H9 (cell line): Measurements from ENCODE around the gene C1QTNF1. TPM values are rescaled to one million over a fixed set of nuclear protein-coding genes. Genes with fewer than 3 reads are reported as not detected.

Experiments
- DNase-seq: peaks from one replicate; pipeline ENCODE4 v3.0.0-alpha.2; 2017
- H2AFZ ChIP-seq: one replicate; pipeline ENCODE4 v1.6.1; 2013; ENCODE audit warnings: mild to moderate bottlenecking, low read length, control low read depth, moderate library complexity
- H2AK5ac ChIP-seq: 2 replicates; pipeline ENCODE4 v1.6.1; 2013; ENCODE audit warnings: low read length, control low read depth, mixed read lengths; ENCODE audit not compliant: insufficient read length
- H2BK120ac ChIP-seq: one replicate; pipeline ENCODE4 v1.6.1; 2013; ENCODE audit warnings: low read depth, mild to moderate bottlenecking, low read length, control low read depth, inconsistent platforms; ENCODE audit not compliant: poor library complexity, severe bottlenecking
- H2BK12ac ChIP-seq: 2 replicates; pipeline ENCODE4 v1.6.1; 2013; ENCODE audit warnings: low read length, control low read depth, mixed read lengths, low read depth; ENCODE audit not compliant: insufficient read length
- H2BK15ac ChIP-seq: 2 replicates; pipeline ENCODE4 v1.6.1; 2013; ENCODE audit warnings: low read depth, low read length, control low read depth
- H2BK20ac ChIP-seq: one replicate; pipeline ENCODE4 v1.6.1; 2013; ENCODE audit warnings: low read depth, mild to moderate bottlenecking, low read length, control low read depth, inconsistent platforms; ENCODE audit not compliant: poor library complexity, severe bottlenecking
- H2BK5ac ChIP-seq: 2 replicates; pipeline ENCODE4 v1.6.1; 2013; ENCODE audit warnings: low read length, control low read depth, mixed read lengths; ENCODE audit not compliant: insufficient read length
- H3K14ac ChIP-seq: 2 replicates; pipeline ENCODE4 v1.6.1; 2013; ENCODE audit warnings: low read length, control low read depth; ENCODE audit not compliant: insufficient read depth
- H3K18ac ChIP-seq: 2 replicates; pipeline ENCODE4 v1.6.1; 2013; ENCODE audit warnings: low read depth, mild to moderate bottlenecking, mixed read lengths, low read length, control low read depth; ENCODE audit not compliant: insufficient read length
- H3K23ac ChIP-seq: 2 replicates; pipeline ENCODE4 v1.6.1; 2013; ENCODE audit warnings: low read length, control low read depth, mixed read lengths, low read depth; ENCODE audit not compliant: insufficient read length
- H3K23me2 ChIP-seq: 2 replicates; pipeline ENCODE4 v1.6.1; 2013; ENCODE audit warnings: low read depth, mild to moderate bottlenecking, mixed read lengths, low read length, control low read depth; ENCODE audit not compliant: insufficient read length, poor library complexity, severe bottlenecking
- H3K27ac ChIP-seq: 2 replicates; pipeline ENCODE4 v1.5.1; 2013; ENCODE audit warnings: low read length, control low read depth, mixed read lengths, low read depth; ENCODE audit not compliant: insufficient read length
- H3K27me3 ChIP-seq: 2 replicates; pipeline ENCODE4 v1.6.1; 2013; ENCODE audit warnings: low read length, control low read depth, inconsistent platforms; ENCODE audit not compliant: insufficient read depth
- H3K4ac ChIP-seq: 2 replicates; pipeline ENCODE4 v1.6.1; 2013; ENCODE audit warnings: low read depth, mild to moderate bottlenecking, control low read depth, inconsistent platforms, low read length, moderate library complexity
- H3K4me1 ChIP-seq: 2 replicates; pipeline ENCODE4 v1.6.1; 2013; ENCODE audit warnings: low read length, control low read depth, inconsistent platforms; ENCODE audit not compliant: insufficient read depth
- H3K4me2 ChIP-seq: 2 replicates; pipeline ENCODE4 v1.6.1; 2013; ENCODE audit warnings: low read length, control low read depth, mixed read lengths; ENCODE audit not compliant: insufficient read length, insufficient read depth
- H3K56ac ChIP-seq: 2 replicates; pipeline ENCODE4 v1.6.1; 2013; ENCODE audit warnings: low read depth, mild to moderate bottlenecking, mixed read lengths, low read length, control low read depth; ENCODE audit not compliant: insufficient read length
- H3K79me1 ChIP-seq: 2 replicates; pipeline ENCODE4 v1.6.1; 2013; ENCODE audit warnings: low read depth, mild to moderate bottlenecking, moderate library complexity, low read length, control low read depth, inconsistent platforms; ENCODE audit not compliant: insufficient read depth, poor library complexity, severe bottlenecking
- H3K79me2 ChIP-seq: 2 replicates; pipeline ENCODE4 v1.6.1; 2013; ENCODE audit warnings: low read length, control low read depth, inconsistent platforms; ENCODE audit not compliant: insufficient read depth
- H3K9ac ChIP-seq: 2 replicates; pipeline ENCODE4 v1.6.1; 2013; ENCODE audit warnings: low read length, control low read depth, mixed read lengths; ENCODE audit not compliant: insufficient read length; ENCODE audit errors: extremely low read depth
- H3K9me3 ChIP-seq: one replicate; pipeline ENCODE4 v1.6.1; 2013; ENCODE audit warnings: low read depth, low read length, inconsistent platforms; ENCODE audit not compliant: control insufficient read depth
- H3T11ph ChIP-seq: one replicate; pipeline ENCODE4 v1.6.1; 2013; ENCODE audit warnings: mild to moderate bottlenecking, low read length, control low read depth, inconsistent platforms
- H4K20me1 ChIP-seq: one replicate; pipeline ENCODE4 v1.6.1; 2013; ENCODE audit not compliant: control insufficient read depth, insufficient read length, insufficient read depth
- H4K5ac ChIP-seq: 2 replicates; pipeline ENCODE4 v1.6.1; 2013; ENCODE audit warnings: low read depth, mild to moderate bottlenecking, mixed read lengths, low read length, control low read depth; ENCODE audit not compliant: insufficient read length
- H4K8ac ChIP-seq: replicated peaks from 2 replicates; pipeline ENCODE4 v1.6.1; 2013; ENCODE audit warnings: low read length, control low read depth, mixed read lengths, low read depth; ENCODE audit not compliant: insufficient read length
- H4K91ac ChIP-seq: 2 replicates; pipeline ENCODE4 v1.6.1; 2013; ENCODE audit warnings: low read depth, mild to moderate bottlenecking, moderate library complexity, mixed read lengths, low read length, control low read depth; ENCODE audit not compliant: insufficient read length
- H3K27ac Mint-ChIP-seq, 3 experiments: 2 replicates in 2 of 3; 3 replicates in 1 of 3; pipeline ENCODE4 v1.8.0; 2020 to 2021; ENCODE audit warnings: mixed read lengths in 3 of 3, mild to moderate bottlenecking in 1 of 3, moderate library complexity in 1 of 3
- H3K27me3 Mint-ChIP-seq: 2 replicates; pipeline ENCODE4 v1.8.0; 2021; ENCODE audit warnings: low read depth, mild to moderate bottlenecking, moderate library complexity, mixed read lengths
- H3K36me3 Mint-ChIP-seq, 3 experiments: 2 replicates in 2 of 3; 3 replicates in 1 of 3; pipeline ENCODE4 v1.8.0; 2020 to 2021; ENCODE audit warnings: low read depth in 3 of 3, mixed read lengths in 3 of 3; ENCODE audit not compliant: insufficient read depth in 1 of 3
- H3K4me1 Mint-ChIP-seq, 2 experiments: 2 replicates each; pipeline ENCODE4 v1.8.0; 2020; ENCODE audit warnings: mixed read lengths in 2 of 2
- H3K4me3 Mint-ChIP-seq, 2 experiments: 2 replicates in 1 of 2; 3 replicates in 1 of 2; pipeline ENCODE4 v1.8.0; 2020 to 2021; ENCODE audit warnings: mild to moderate bottlenecking in 2 of 2, mixed read lengths in 2 of 2, moderate library complexity in 1 of 2
- H3K9me3 Mint-ChIP-seq, 2 experiments: 2 replicates in 1 of 2; 3 replicates in 1 of 2; pipeline ENCODE4 v1.8.0; 2020; ENCODE audit warnings: mild to moderate bottlenecking in 2 of 2, mixed read lengths in 2 of 2, moderate library complexity in 1 of 2
- WGBS: extraction: QIAGEN DNeasy Blood & Tissue Kit; methylation state at CpG from one replicate; pipeline ENCODE4 v1.1.7; 2013; ENCODE audit warnings: missing lambda C conversion rate, low lambda C conversion rate, mixed read lengths; ENCODE audit not compliant: insufficient read length; ENCODE audit errors: extremely low coverage; 5-methylcytosine and 5-hydroxymethylcytosine counted together
- total RNA-seq: library from RNA; stranded (reverse); gene quantifications from 2 replicates; pipeline ENCODE4 v1.2.1, GENCODE V29; 2021
- TF ChIP-seq, protein P1 (sequence below): fragments of 200-600 bp; sonication (generic); conservative IDR thresholded peaks from 3 replicates; pipeline ENCODE4 v1.8.0; 2021; ENCODE audit warnings: antibody characterized with exemption, mild to moderate bottlenecking

C1QTNF1 gene
- total RNA-seq, 1 experiment from 2014 or later: 0.96 TPM

DNA sequence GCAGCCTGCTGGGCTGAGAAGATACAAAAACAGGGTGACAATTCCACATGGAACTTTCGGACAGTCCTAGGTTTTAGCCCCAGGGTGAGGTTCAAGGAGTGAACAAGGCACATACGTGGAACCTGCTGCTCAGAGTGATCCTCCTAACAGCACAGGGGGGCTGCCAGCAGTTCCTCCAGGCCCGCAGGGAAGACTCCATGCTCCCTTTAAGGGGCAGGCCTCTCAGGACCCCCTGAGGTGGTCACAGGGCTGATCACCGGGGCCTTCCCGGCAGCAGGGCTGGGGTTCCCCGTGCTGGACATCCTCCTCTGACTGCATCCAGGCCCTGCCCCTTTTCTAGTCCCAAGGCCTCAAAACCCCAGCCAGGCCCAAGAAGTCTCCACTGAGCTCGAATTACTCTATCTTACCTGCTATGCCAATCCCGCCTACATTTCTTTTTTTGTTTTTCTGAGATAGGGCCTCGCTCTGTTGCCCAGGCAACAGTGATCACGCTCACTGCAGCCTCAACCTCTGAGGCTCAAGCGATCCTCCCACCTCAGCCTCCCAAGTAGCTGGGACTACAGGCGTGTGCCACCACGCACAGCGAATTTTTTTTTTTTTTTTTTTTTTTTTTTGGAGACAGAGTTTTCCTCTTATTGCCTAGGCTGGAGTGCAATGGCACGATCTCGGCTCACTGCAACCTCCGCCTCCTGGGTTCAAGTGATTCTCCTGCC lies 24.8 kb upstream of the C1QTNF1 start:
- Histone ChIP-seq H3K56ac (no peak overlapping the region), H3K9me3 (no peaks in the 10 kb centered on the region), H2BK15ac (no peak overlapping the region), H2BK120ac (no peak overlapping the region), H2AFZ (no peak overlapping the region), H3K79me1 (no peaks in the 10 kb centered on the region), H3K18ac (no peak overlapping the region), H3K23me2 (no peaks in the 10 kb centered on the region), H4K91ac (no peak overlapping the region), H3K4me2 (no peak overlapping the region), H4K5ac (no peak overlapping the region), H4K8ac (no peak overlapping the region), H3K79me2 (0 out of 2 replicates have a peak, but pooled peaks cover 2% of the 10 kb centered on the region), H4K20me1 (no peaks in the 10 kb centered on the region), H3K4me1 (no peaks in the 10 kb centered on the region), H3T11ph (no peak overlapping the region), H2BK20ac (no peak overlapping the region), H3K9ac (no peak overlapping the region), H3K23ac (no peak overlapping the region), H2BK5ac (no peak overlapping the region), H3K27ac (no peak overlapping the region), H3K4ac (no peak overlapping the region), H2BK12ac (no peak overlapping the region), H2AK5ac (no peak overlapping the region), H3K27me3 (peaks cover 11% of the 10 kb centered on the region), H3K14ac (no peak overlapping the region)
- H3K27me3 Mint-ChIP-seq: peaks cover 73% of the 10 kb centered on the region
- TF ChIP-seq, protein P1, sequence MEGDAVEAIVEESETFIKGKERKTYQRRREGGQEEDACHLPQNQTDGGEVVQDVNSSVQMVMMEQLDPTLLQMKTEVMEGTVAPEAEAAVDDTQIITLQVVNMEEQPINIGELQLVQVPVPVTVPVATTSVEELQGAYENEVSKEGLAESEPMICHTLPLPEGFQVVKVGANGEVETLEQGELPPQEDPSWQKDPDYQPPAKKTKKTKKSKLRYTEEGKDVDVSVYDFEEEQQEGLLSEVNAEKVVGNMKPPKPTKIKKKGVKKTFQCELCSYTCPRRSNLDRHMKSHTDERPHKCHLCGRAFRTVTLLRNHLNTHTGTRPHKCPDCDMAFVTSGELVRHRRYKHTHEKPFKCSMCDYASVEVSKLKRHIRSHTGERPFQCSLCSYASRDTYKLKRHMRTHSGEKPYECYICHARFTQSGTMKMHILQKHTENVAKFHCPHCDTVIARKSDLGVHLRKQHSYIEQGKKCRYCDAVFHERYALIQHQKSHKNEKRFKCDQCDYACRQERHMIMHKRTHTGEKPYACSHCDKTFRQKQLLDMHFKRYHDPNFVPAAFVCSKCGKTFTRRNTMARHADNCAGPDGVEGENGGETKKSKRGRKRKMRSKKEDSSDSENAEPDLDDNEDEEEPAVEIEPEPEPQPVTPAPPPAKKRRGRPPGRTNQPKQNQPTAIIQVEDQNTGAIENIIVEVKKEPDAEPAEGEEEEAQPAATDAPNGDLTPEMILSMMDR: no peak
- H3K36me3 Mint-ChIP-seq: peaks cover 5 to 57% (median 23%) of the 10 kb centered on the region in 3 experiments; a peak in 6 of 7 replicates
- no peak for DNase-seq
- WGBS: no CpG with 5 or more reads among the region's 17 CpGs
- no peaks in the 10 kb centered on the region for H3K9me3 Mint-ChIP-seq
- no peak overlapping the region; a peak in 1 of 5 replicates for H3K4me3 Mint-ChIP-seq
- no peak overlapping the region for H3K27ac Mint-ChIP-seq
- no peaks in the 10 kb centered on the region for H3K4me1 Mint-ChIP-seq
